Endodermal cell (in vitro differentiated cells): ENCODE measurements around the gene NFATC2. TPM values are rescaled to one million over a fixed set of nuclear protein-coding genes. Genes with fewer than 3 reads are reported as not detected.
A peak's percentile ranks its signal among the peaks of the same experiment; 100 is the strongest.

ENCODE experiments used
- DNase-seq: peaks from one replicate; pipeline ENCODE4 v3.0.0-alpha.2; 2017
- H3K27ac ChIP-seq: 2 replicates; pipeline ENCODE4 v1.5.1; 2013; ENCODE audit warnings: mild to moderate bottlenecking, low read depth, low read length, moderate library complexity
- H3K27me3 ChIP-seq: 2 replicates; pipeline ENCODE4 v1.6.1; 2013; ENCODE audit warnings: mild to moderate bottlenecking, low read length, moderate library complexity; ENCODE audit not compliant: insufficient read depth, control insufficient read depth, poor library complexity, severe bottlenecking
- H3K36me3 ChIP-seq: 2 replicates; pipeline ENCODE4 v1.7.0; 2013; ENCODE audit warnings: mild to moderate bottlenecking, low read length, moderate library complexity; ENCODE audit not compliant: control insufficient read depth, insufficient read depth
- H3K4me1 ChIP-seq: one replicate; pipeline ENCODE4 v1.7.0; 2013; ENCODE audit warnings: low read length; ENCODE audit not compliant: control insufficient read depth, insufficient read depth
- H3K4me3 ChIP-seq: 2 replicates; pipeline ENCODE4 v1.5.1; 2013; ENCODE audit warnings: mild to moderate bottlenecking, low read length, moderate library complexity
- H3K9ac ChIP-seq: 2 replicates; pipeline ENCODE4 v1.6.1; 2013; ENCODE audit warnings: mild to moderate bottlenecking, low read length, moderate library complexity; ENCODE audit not compliant: poor library complexity, severe bottlenecking; ENCODE audit errors: extremely low read depth
- H3K9me3 ChIP-seq: 2 replicates; pipeline ENCODE4 v1.6.1; 2013; ENCODE audit warnings: mild to moderate bottlenecking, low read length, moderate library complexity; ENCODE audit not compliant: control insufficient read depth
- H3K27ac Mint-ChIP-seq: 2 replicates; pipeline ENCODE4 v1.8.0; 2020; ENCODE audit warnings: mixed read lengths
- H3K27me3 Mint-ChIP-seq: 2 replicates; pipeline ENCODE4 v1.8.0; 2021; ENCODE audit warnings: mild to moderate bottlenecking, mixed read lengths; ENCODE audit not compliant: insufficient read depth
- H3K36me3 Mint-ChIP-seq: 2 replicates; pipeline ENCODE4 v1.8.0; 2020; ENCODE audit warnings: low read depth, mixed read lengths
- H3K4me1 Mint-ChIP-seq: 2 replicates; pipeline ENCODE4 v1.8.0; 2020; ENCODE audit warnings: mixed read lengths
- H3K4me3 Mint-ChIP-seq: 2 replicates; pipeline ENCODE4 v1.8.0; 2020; ENCODE audit warnings: mild to moderate bottlenecking, moderate library complexity, mixed read lengths
- H3K9me3 Mint-ChIP-seq: 2 replicates; pipeline ENCODE4 v1.8.0; 2020; ENCODE audit warnings: mild to moderate bottlenecking, mixed read lengths
- CTCF ChIP-seq: fragments of 200-600 bp; sonication (generic); conservative IDR thresholded peaks from 2 replicates; pipeline ENCODE4 v1.5.0; 2021; ENCODE audit warnings: antibody characterized with exemption, mild to moderate bottlenecking
- WGBS, 2 experiments: methylation state at CpG; one replicate each; pipeline versions ENCODE4 v1.1.5 to v1.1.7; 2013; ENCODE audit warnings: missing lambda C conversion rate in 2 of 2, mixed read lengths in 1 of 2; ENCODE audit not compliant: insufficient coverage in 1 of 2, insufficient read length in 1 of 2; 5-methylcytosine and 5-hydroxymethylcytosine counted together
- total RNA-seq, 2 donors: library from RNA; stranded (reverse); fragmentation: NEBNext Ultra II Directional in 1 of 2; extraction: Animal tissue kit (Norgen Biotek cat#: 25700) in 1 of 2; gene quantifications; 2 replicates in 1 of 2; 3 replicates in 1 of 2; pipeline ENCODE4 v1.2.1, GENCODE V29; 2021

Gene NFATC2
- total RNA-seq, 2 donors from 2014 or later, result 1.5 to 2.1 TPM

- H3K4me3 ChIP-seq, result no peak overlapping the region
- no peak overlapping the region for H3K27ac ChIP-seq
- Mint-ChIP-seq H3K4me3 (no peak overlapping the region), H3K4me1 (peaks cover 17% of the 10 kb centered on the region), H3K27me3 (peaks cover 12% of the 10 kb centered on the region), H3K36me3 (no peaks in the 10 kb centered on the region), H3K9me3 (no peaks in the 10 kb centered on the region), H3K27ac (no peak overlapping the region)
- H3K36me3 ChIP-seq, result no peaks in the 10 kb centered on the region
- H3K4me1 ChIP-seq, result peaks cover 2% of the 10 kb centered on the region
- no peak for DNase-seq
- no peaks in the 10 kb centered on the region for H3K27me3 ChIP-seq
- TF ChIP-seq CTCF, result no peak
- no peaks in the 10 kb centered on the region for H3K9me3 ChIP-seq
- H3K9ac ChIP-seq, result no peak overlapping the region
Measured at GRCh38 chr20:51388227-51388626, 154.3 kb downstream of the NFATC2 start.

GRCh38 chr20:51387125-51387875, 155.2 kb downstream of the NFATC2 start:
- Mint-ChIP-seq H3K9me3 (no peaks in the 10 kb centered on the region), H3K4me3 (no peak overlapping the region), H3K36me3 (no peaks in the 10 kb centered on the region), H3K4me1 (peaks cover 17% of the 10 kb centered on the region), H3K27ac (no peak overlapping the region), H3K27me3 (peaks cover 9% of the 10 kb centered on the region)
- Histone ChIP-seq H3K9ac (no peak overlapping the region), H3K9me3 (no peaks in the 10 kb centered on the region), H3K36me3 (no peaks in the 10 kb centered on the region), H3K27ac (no peak overlapping the region), H3K27me3 (no peaks in the 10 kb centered on the region), H3K4me1 (peaks cover 4% of the 10 kb centered on the region), H3K4me3 (no peak overlapping the region)
- peak; percentile 80 for DNase-seq
- TF ChIP-seq CTCF, result no peak
- WGBS, 2 experiments, result 47 to 58% methylated on average over 7 to 9 of the region's 9 CpGs

- peaks cover 4% of the 10 kb centered on the region for H3K4me1 ChIP-seq
- no peaks in the 10 kb centered on the region for H3K9me3 ChIP-seq
- DNase-seq, result no peak
- Mint-ChIP-seq H3K27me3 (peaks cover 10% of the 10 kb centered on the region), H3K4me1 (peaks cover 17% of the 10 kb centered on the region), H3K9me3 (no peaks in the 10 kb centered on the region), H3K4me3 (no peak overlapping the region), H3K27ac (no peak overlapping the region), H3K36me3 (no peaks in the 10 kb centered on the region)
- no peaks in the 10 kb centered on the region for H3K36me3 ChIP-seq
- no peaks in the 10 kb centered on the region for H3K27me3 ChIP-seq
- H3K9ac ChIP-seq, result no peak overlapping the region
- WGBS, 2 experiments, result 54 to 78% methylated on average over 4 of the region's 4 CpGs
- H3K4me3 ChIP-seq, result no peak overlapping the region
- H3K27ac ChIP-seq, result no peak overlapping the region
- no peak for TF ChIP-seq CTCF
Measured at GRCh38 chr20:51386586-51386985, 155.9 kb downstream of the NFATC2 start.
